Stimulated activated memory B cell treated with anti-CD40 and anti-IgM and Interleukin-4, amounts not matched to agents 10 μg/mL and 1 μg/mL and 100 μg/mL, for 72 hours (primary cell): ENCODE results near the gene TMEM9.
A peak's percentile ranks its signal among the peaks of the same experiment; 100 is the strongest.

Experiments
- ATAC-seq: fragments of 150-1000 bp; cut with Tn5 transposase; 2 replicates; pipeline ENCODE4 v1.10.0; 2021
- H3K27ac Mint-ChIP-seq: one replicate; pipeline ENCODE4 v1.8.0; 2022; ENCODE audit warnings: mild to moderate bottlenecking, mixed read lengths
- H3K27me3 Mint-ChIP-seq: one replicate; pipeline ENCODE4 v1.8.0; 2022; ENCODE audit warnings: mixed read lengths
- H3K36me3 Mint-ChIP-seq: one replicate; pipeline ENCODE4 v1.8.0; 2022; ENCODE audit warnings: mixed read lengths
- H3K4me1 Mint-ChIP-seq: one replicate; pipeline ENCODE4 v1.8.0; 2022; ENCODE audit warnings: mixed read lengths
- H3K4me3 Mint-ChIP-seq: one replicate; pipeline ENCODE4 v1.8.0; 2022; ENCODE audit warnings: mild to moderate bottlenecking, moderate library complexity, mixed read lengths
- H3K9me3 Mint-ChIP-seq: one replicate; pipeline ENCODE4 v1.8.0; 2022; ENCODE audit warnings: mixed read lengths

The TMEM9 gene

DNA sequence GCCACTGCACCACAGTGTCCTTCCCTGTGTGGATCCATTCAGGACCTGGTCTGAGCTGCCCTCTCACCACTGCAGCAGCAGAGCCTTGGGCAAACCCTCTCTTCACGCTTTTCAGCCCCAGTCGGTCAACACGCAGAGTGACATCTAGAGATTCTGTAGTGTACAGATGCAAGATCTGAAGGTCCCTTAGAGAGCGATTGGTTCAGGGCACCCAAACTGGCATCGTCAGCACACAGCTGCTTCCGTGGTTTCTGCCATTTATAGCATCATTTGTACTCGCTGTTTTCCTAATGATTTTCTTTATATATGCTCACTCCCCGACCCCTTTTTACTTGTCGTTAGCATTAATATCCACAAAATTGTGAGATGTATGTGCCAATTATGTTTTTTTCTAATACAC, 25.8 kb downstream of the TMEM9 start:
- no peak overlapping the region for H3K4me3 Mint-ChIP-seq

GRCh38 chr1:201127755-201128455, 26.4 kb downstream of the TMEM9 start:
- H3K36me3 Mint-ChIP-seq, result peaks cover 9% of the 10 kb centered on the region
- H3K4me1 Mint-ChIP-seq, result no peaks in the 10 kb centered on the region
- H3K9me3 Mint-ChIP-seq, result peaks cover 3% of the 10 kb centered on the region
- no peak overlapping the region for H3K27ac Mint-ChIP-seq
- no peak for ATAC-seq
- peaks cover 29% of the 10 kb centered on the region for H3K27me3 Mint-ChIP-seq
- no peak overlapping the region for H3K4me3 Mint-ChIP-seq

More for the DNA sequence above, 25.8 kb downstream of the TMEM9 start:
- ATAC-seq, result no peak
- H3K27me3 Mint-ChIP-seq, result peaks cover 29% of the 10 kb centered on the region
- no peak overlapping the region for H3K27ac Mint-ChIP-seq
- H3K4me1 Mint-ChIP-seq, result no peaks in the 10 kb centered on the region
- peaks cover 10% of the 10 kb centered on the region for H3K36me3 Mint-ChIP-seq
- H3K9me3 Mint-ChIP-seq, result peaks cover 3% of the 10 kb centered on the region

GRCh38 chr1:201126832-201127754, 27.2 kb downstream of the TMEM9 start, which contains the start of gene ASCL5:
Gene ASCL5 (minus strand): TSS chr1:201127184. CDS start chr1:201115372, 11,812 bp downstream.
- peaks cover 5% of the 10 kb centered on the region for H3K36me3 Mint-ChIP-seq
- peaks cover 29% of the 10 kb centered on the region for H3K27me3 Mint-ChIP-seq
- H3K4me3 Mint-ChIP-seq, result no peak within 1 kb of the TSS
- peaks cover 3% of the 10 kb centered on the region for H3K9me3 Mint-ChIP-seq
- H3K27ac Mint-ChIP-seq, result no peak within 1 kb of the TSS
- H3K4me1 Mint-ChIP-seq, result no peaks in the 10 kb centered on the region
- no peak for ATAC-seq

- no peak for ATAC-seq
- no peaks in the 10 kb centered on the region for H3K4me1 Mint-ChIP-seq
- H3K9me3 Mint-ChIP-seq, result peaks cover 3% of the 10 kb centered on the region
- no peak overlapping the region for H3K27ac Mint-ChIP-seq
- H3K4me3 Mint-ChIP-seq, result no peak overlapping the region
- peaks cover 29% of the 10 kb centered on the region for H3K27me3 Mint-ChIP-seq
- H3K36me3 Mint-ChIP-seq, result no peaks in the 10 kb centered on the region
These were observed 27.8 kb downstream of the TMEM9 start for GRCh38 chr1:201126463-201126831.

DNA sequence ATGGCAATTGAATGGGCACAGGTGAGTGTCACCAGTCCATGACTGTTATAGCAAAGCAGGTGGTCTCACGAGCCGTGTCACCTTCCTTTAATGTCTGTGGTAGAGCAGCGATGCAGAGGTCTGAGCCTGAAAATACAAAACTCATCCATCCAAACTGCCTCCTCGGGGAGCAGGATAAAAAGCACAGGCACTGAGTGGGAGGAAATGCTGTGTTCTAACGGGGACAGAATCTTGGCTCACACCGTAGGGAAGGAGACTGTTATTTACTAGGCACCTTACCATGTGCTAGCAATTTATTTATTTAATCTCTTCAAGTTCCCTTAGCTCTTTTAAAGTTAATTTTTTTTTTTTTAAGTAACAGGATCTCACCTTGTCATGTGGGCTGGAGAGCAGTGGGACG, 28.5 kb downstream of the TMEM9 start:
- H3K4me1 Mint-ChIP-seq, result no peaks in the 10 kb centered on the region
- H3K27ac Mint-ChIP-seq, result no peak overlapping the region
- peaks cover 29% of the 10 kb centered on the region for H3K27me3 Mint-ChIP-seq
- H3K36me3 Mint-ChIP-seq, result no peaks in the 10 kb centered on the region
- no peak for ATAC-seq
- no peak overlapping the region for H3K4me3 Mint-ChIP-seq
- peaks cover 3% of the 10 kb centered on the region for H3K9me3 Mint-ChIP-seq

GRCh38 chr1:201125019-201125418, 29.3 kb downstream of the TMEM9 start:
- no peak for ATAC-seq
- H3K36me3 Mint-ChIP-seq, result no peaks in the 10 kb centered on the region
- H3K9me3 Mint-ChIP-seq, result peaks cover under 1% of the 10 kb centered on the region
- no peak overlapping the region for H3K27ac Mint-ChIP-seq
- peaks cover 29% of the 10 kb centered on the region for H3K27me3 Mint-ChIP-seq
- no peak overlapping the region for H3K4me3 Mint-ChIP-seq
- peaks cover 4% of the 10 kb centered on the region for H3K4me1 Mint-ChIP-seq

DNA sequence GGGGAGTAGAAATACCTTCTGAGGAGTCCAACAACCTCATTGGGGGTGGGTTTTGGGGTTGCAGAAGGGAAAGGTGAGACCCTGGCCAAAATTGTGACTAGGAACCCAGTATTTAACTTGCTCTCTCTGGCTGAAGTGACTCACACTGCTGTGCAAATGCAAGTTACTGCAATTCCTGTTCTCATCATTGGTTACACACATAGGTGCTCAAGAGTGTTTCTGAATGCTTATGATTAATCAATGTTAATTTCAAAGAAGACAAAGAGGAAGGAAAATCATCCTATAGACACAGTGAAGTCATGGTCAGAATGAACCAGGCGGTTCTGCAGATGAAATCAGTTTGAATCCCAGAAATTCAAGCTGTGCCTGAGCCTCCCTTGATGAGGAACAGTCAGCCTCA, 30.4 kb downstream of the TMEM9 start:
- Mint-ChIP-seq H3K4me1 (peaks cover 11% of the 10 kb centered on the region), H3K4me3 (no peak overlapping the region), H3K27ac (no peak overlapping the region), H3K36me3 (no peaks in the 10 kb centered on the region), H3K27me3 (peaks cover 29% of the 10 kb centered on the region), H3K9me3 (no peaks in the 10 kb centered on the region)
- ATAC-seq, result no peak

DNA sequence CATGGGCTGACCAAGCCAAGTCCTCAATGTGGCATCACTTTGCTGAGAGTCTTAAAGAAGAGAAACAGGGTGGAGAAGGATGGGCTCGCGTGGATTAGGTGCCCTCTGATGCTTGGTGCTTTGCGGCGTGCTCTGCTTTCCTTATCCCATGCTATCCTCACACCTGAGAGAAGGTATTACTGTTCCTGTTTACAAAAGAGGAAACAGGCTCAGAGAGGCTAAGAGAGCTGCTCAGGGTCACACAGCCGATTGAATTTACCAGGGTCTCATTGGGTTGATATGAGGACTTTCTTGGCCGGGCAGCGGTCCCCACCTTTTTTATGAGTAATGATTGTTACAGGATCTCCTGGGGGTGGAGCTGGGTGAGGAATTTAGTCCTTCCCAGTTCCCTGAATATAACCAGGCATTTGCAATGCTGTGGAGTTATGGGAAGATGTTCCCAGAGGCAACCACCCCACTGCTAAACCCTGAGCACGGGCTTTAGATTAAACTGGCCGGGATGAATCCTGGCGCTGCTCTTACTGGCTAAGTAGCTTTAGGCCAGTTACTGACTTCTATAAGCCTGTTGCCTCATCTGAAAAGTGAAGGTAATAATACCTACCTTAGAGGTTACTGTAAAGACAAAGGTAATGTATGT, 31.8 kb downstream of the TMEM9 start:
- no peaks in the 10 kb centered on the region for H3K36me3 Mint-ChIP-seq
- no peak overlapping the region for H3K27ac Mint-ChIP-seq
- peaks cover 11% of the 10 kb centered on the region for H3K4me1 Mint-ChIP-seq
- peaks cover 33% of the 10 kb centered on the region for H3K27me3 Mint-ChIP-seq
- no peak for ATAC-seq
- H3K9me3 Mint-ChIP-seq, result no peaks in the 10 kb centered on the region
- no peak overlapping the region for H3K4me3 Mint-ChIP-seq

GRCh38 chr1:201119206-201120197, 34.8 kb downstream of the TMEM9 start:
- Mint-ChIP-seq H3K4me3 (no peak overlapping the region), H3K36me3 (no peaks in the 10 kb centered on the region), H3K4me1 (peaks cover 15% of the 10 kb centered on the region), H3K27me3 (peaks cover 38% of the 10 kb centered on the region), H3K9me3 (no peaks in the 10 kb centered on the region), H3K27ac (no peak overlapping the region)
- no peak for ATAC-seq

DNA sequence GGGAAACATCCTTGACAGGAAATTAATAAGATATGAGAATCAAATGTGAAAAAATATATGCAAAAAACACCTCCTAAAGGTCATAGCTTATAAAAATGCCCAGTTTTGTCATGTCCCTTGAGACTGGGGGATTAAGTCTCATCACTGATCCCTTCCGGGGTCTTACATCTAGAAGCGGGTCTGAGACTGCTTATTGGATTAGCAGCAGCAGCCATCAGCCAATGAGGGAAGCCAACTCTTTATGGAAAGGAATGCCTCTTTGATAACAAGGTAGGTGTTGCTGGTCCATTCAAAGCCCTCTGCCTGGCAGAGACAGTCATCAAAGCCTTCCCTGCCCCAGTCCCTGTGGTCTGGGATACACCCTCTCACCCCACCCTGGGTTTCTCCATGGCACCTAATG, 38.2 kb downstream of the TMEM9 start:
- Mint-ChIP-seq H3K9me3 (no peaks in the 10 kb centered on the region), H3K4me3 (no peak overlapping the region), H3K27me3 (peaks cover 57% of the 10 kb centered on the region), H3K27ac (no peak overlapping the region), H3K36me3 (no peaks in the 10 kb centered on the region), H3K4me1 (peaks cover 22% of the 10 kb centered on the region)
- ATAC-seq, result no peak

- Mint-ChIP-seq H3K27ac (no peak overlapping the region), H3K4me3 (no peak overlapping the region), H3K36me3 (no peaks in the 10 kb centered on the region), H3K4me1 (peaks cover 22% of the 10 kb centered on the region), H3K27me3 (peaks cover 57% of the 10 kb centered on the region), H3K9me3 (no peaks in the 10 kb centered on the region)
- ATAC-seq, result no peak
These were observed 38.8 kb downstream of the TMEM9 start for GRCh38 chr1:201115390-201115937.

DNA sequence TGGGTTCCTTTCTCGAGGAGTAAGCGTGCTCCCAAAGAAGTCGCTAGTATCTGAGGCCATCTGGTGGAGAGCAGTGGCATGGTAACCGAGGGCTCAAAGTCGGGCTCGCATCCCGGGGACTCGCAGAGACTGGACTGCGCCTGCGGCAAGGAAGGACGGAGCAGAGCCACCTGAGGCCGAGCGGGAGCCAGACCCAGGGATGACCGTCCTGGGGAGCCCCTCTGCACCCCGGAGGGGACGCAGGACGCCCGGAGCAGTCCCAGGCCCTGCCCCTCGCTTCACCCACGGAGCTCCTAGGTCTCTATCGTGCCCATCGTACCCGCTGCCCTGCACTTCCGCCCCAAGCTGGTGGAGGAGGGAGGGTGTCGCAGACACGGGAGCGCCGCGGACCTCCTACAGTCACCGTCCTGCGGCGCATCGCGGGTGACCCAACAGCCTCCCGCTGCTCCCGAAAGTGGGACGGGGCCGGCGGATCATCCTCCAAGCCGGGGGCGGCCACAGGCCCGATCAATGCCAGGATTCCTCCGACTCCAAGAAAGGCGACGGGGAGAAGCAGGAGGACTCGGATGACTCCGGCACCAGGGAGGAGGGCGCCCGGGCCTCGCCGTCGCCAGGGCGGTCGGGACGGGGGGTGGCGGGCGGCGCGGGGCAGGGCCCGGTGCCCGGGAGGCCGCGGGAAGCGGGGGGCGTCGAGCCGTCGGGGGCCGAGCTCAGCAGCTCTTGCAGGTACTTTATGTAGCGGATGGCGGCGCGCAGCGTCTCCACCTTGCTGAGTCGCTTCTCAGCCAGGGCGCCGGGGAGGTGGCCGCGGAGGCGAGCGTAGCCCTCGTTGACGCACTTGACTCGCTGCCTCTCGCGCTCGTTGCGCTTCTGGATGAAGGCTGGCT, 39.8 kb downstream of the TMEM9 start:
- no peaks in the 10 kb centered on the region for H3K36me3 Mint-ChIP-seq
- peak overlapping the region; percentile 67 for H3K4me3 Mint-ChIP-seq
- H3K27me3 Mint-ChIP-seq, result peaks cover 57% of the 10 kb centered on the region
- H3K9me3 Mint-ChIP-seq, result no peaks in the 10 kb centered on the region
- peaks cover 12% of the 10 kb centered on the region for H3K4me1 Mint-ChIP-seq
- peak overlapping the region; percentile 69 for H3K27ac Mint-ChIP-seq
- peak; percentile 84 for ATAC-seq

GRCh38 chr1:201113451-201114244, 40.6 kb downstream of the TMEM9 start:
- Mint-ChIP-seq H3K4me1 (peaks cover 11% of the 10 kb centered on the region), H3K9me3 (no peaks in the 10 kb centered on the region), H3K27me3 (peaks cover 57% of the 10 kb centered on the region), H3K27ac (no peak overlapping the region), H3K4me3 (peak overlapping the region; percentile 67), H3K36me3 (no peaks in the 10 kb centered on the region)
- ATAC-seq, result no peak
